HepG2 (cell line): ENCODE measurements around the gene TNXB. TPM values are rescaled to one million over a fixed set of nuclear protein-coding genes. Genes with fewer than 3 reads are reported as not detected.
A peak's percentile ranks its signal among the peaks of the same experiment; 100 is the strongest.

ENCODE experiments used
- E2F1 ChIP-seq: sonication (generic); formaldehyde crosslinking; IDR thresholded peaks from 2 replicates; pipeline ENCODE4 v1.5.0; 2020; ENCODE audit warnings: missing genetic modification reagents
- GFI1 ChIP-seq: sonication (generic); formaldehyde crosslinking; IDR thresholded peaks from 2 replicates; pipeline ENCODE4 v1.5.0; 2020; ENCODE audit warnings: missing genetic modification reagents, mild to moderate bottlenecking, borderline replicate concordance
- IKZF1 ChIP-seq: fragments of 450-650 bp; IDR thresholded peaks from 2 replicates; pipeline ENCODE4 v1.7.1; 2016
- MED1 ChIP-seq: sonication (generic); formaldehyde crosslinking; IDR thresholded peaks from 2 replicates; pipeline ENCODE4 v1.4.0; 2020; ENCODE audit warnings: missing genetic modification reagents
- NFIC ChIP-seq: IDR thresholded peaks from 2 replicates; pipeline ENCODE4 v1.6.1; 2012; ENCODE audit warnings: mild to moderate bottlenecking, low read length, inconsistent platforms
- NR2F1 ChIP-seq, 2 experiments: fragments of 450-650 bp in 1 of 2; formaldehyde crosslinking in 1 of 2; IDR thresholded peaks; 2 replicates each; pipeline versions ENCODE4 v1.5.0 to v1.6.1; 2016 to 2020; ENCODE audit warnings: mild to moderate bottlenecking in 1 of 2, missing compliant biosample characterization in 1 of 2, missing genetic modification reagents in 1 of 2, moderate library complexity in 1 of 2
- REXO4 ChIP-seq: sonication (generic); formaldehyde crosslinking; IDR thresholded peaks from 2 replicates; pipeline ENCODE4 v1.8.0; 2022; ENCODE audit warnings: missing genetic modification reagents, mild to moderate bottlenecking, borderline replicate concordance
- SIX1 ChIP-seq: sonication (generic); formaldehyde crosslinking; IDR thresholded peaks from 2 replicates; pipeline ENCODE4 v1.4.0; 2020; ENCODE audit warnings: missing genetic modification reagents, borderline replicate concordance
- THAP9 ChIP-seq: sonication (generic); formaldehyde crosslinking; IDR thresholded peaks from 2 replicates; pipeline ENCODE4; 2020; ENCODE audit warnings: missing genetic modification reagents, mild to moderate bottlenecking, borderline replicate concordance
- USF2 ChIP-seq, 2 experiments: sonication (generic) in 1 of 2; formaldehyde crosslinking in 1 of 2; IDR thresholded peaks; 2 replicates each; pipeline versions ENCODE4 v1.5.1 to v1.6.1; 2011 to 2020; ENCODE audit warnings: borderline replicate concordance in 1 of 2, low read depth in 1 of 2, low read length in 1 of 2, mild to moderate bottlenecking in 1 of 2, missing genetic modification reagents in 1 of 2, moderate library complexity in 1 of 2
- ZNF18 ChIP-seq: sonication (generic); formaldehyde crosslinking; IDR thresholded peaks from 2 replicates; pipeline ENCODE4 v1.8.0; 2022; ENCODE audit warnings: mild to moderate bottlenecking, missing genetic modification reagents; ENCODE audit not compliant: insufficient replicate concordance
- ZNF235 ChIP-seq: sonication (generic); formaldehyde crosslinking; IDR thresholded peaks from 2 replicates; pipeline ENCODE4 v1.8.1; 2023; ENCODE audit warnings: mild to moderate bottlenecking, missing genetic modification reagents, borderline replicate concordance
- ZNF501 ChIP-seq: sonication (generic); formaldehyde crosslinking; IDR thresholded peaks from 2 replicates; pipeline ENCODE4 v1.5.1; 2020; ENCODE audit warnings: mild to moderate bottlenecking, moderate library complexity, missing genetic modification reagents
- ZNF549 ChIP-seq: sonication (generic); formaldehyde crosslinking; IDR thresholded peaks from 2 replicates; pipeline ENCODE4 v1.5.0; 2020; ENCODE audit warnings: missing genetic modification reagents
- ZNF670 ChIP-seq: sonication (generic); formaldehyde crosslinking; IDR thresholded peaks from 2 replicates; pipeline ENCODE4 v1.8.0; 2022; ENCODE audit warnings: mild to moderate bottlenecking, missing genetic modification reagents, borderline replicate concordance
- ZNF672 ChIP-seq: sonication (generic); formaldehyde crosslinking; IDR thresholded peaks from 2 replicates; pipeline ENCODE4 v1.8.1; 2022; ENCODE audit warnings: missing genetic modification reagents
- ZNF770 ChIP-seq: sonication (generic); formaldehyde crosslinking; IDR thresholded peaks from 2 replicates; pipeline ENCODE4 v1.5.0; 2020; ENCODE audit warnings: mild to moderate bottlenecking, missing genetic modification reagents
- polyA plus RNA-seq, 8 experiments: library from polyadenylated mRNA; depleted of rRNA in 3 of 8; stranded (reverse) in 7 of 8; unstranded in 1 of 8; fragments of >200 nt; fragmentation: Illumina TruSeq in 4 of 8; extraction: Trizol in 4 of 8; gene quantifications; 2 replicates each; pipeline versions ENCODE4 v1.2.1 to v1.2.3, GENCODE V29; 2011 to 2016; ENCODE audit warnings: low read depth in 4 of 8, missing spikeins in 1 of 8, mixed read lengths in 1 of 8; ENCODE audit not compliant: insufficient read depth in 1 of 8
- total RNA-seq, 5 experiments: library from RNA; depleted of rRNA; stranded (reverse); fragments of >200 nt; fragmentation: Illumina TruSeq; extraction: Trizol; gene quantifications; 2 replicates each; pipeline ENCODE4 v1.2.3, GENCODE V29; 2016; ENCODE audit warnings: low read depth in 1 of 5

TNXB gene
- total and polyA plus RNA-seq, 2 of the 13 experiments (the other 11 are each of a cell fraction or from before 2014, with no cell fraction given) = 1.6 to 2.7 TPM

GRCh38 chr6:32047855-32048766 is 61.0 kb downstream of the TNXB start (continued):
- TF ChIP-seq THAP9 (CRISPR knock-in tag) = no peak; the same call in 1 of the 2 replicates
- TF ChIP-seq REXO4 (CRISPR knock-in tag) = no peak
- TF ChIP-seq MED1 (CRISPR knock-in tag) = peak; percentile 74
- peak; percentile 55 for TF ChIP-seq ZNF501 (CRISPR knock-in tag)
- no peak for TF ChIP-seq ZNF672 (CRISPR knock-in tag)
- TF ChIP-seq ZNF770 (CRISPR knock-in tag) = peak; percentile 100
- TF ChIP-seq ZNF235 = no peak
- TF ChIP-seq ZNF670 (CRISPR knock-in tag) = peak; percentile 68; the same call in 1 of the 2 replicates
- TF ChIP-seq NR2F1 (CRISPR knock-in tag; IDR thresholded peaks at IDR 0.05) = peak in 1 of 2 experiments; percentile 47; a peak in 1 of 4 replicates
- TF ChIP-seq NFIC = no peak
- no peak for TF ChIP-seq ZNF18 (CRISPR knock-in tag)
- no peak for TF ChIP-seq USF2 (IDR thresholded peaks at IDR 0.05; ENCODE audit: low read depth, low read length)
- no peak for TF ChIP-seq USF2 (CRISPR knock-in tag; IDR thresholded peaks at IDR 0.05; ENCODE audit: borderline replicate concordance)
- TF ChIP-seq SIX1 (CRISPR knock-in tag) = no peak
- TF ChIP-seq ZNF549 (CRISPR knock-in tag) = peak; percentile 90; the same call in 1 of the 2 replicates
- no peak for TF ChIP-seq IKZF1
- TF ChIP-seq GFI1 (CRISPR knock-in tag) = no peak
- TF ChIP-seq E2F1 (CRISPR knock-in tag) = no peak
